Stomach (tissue), 9 donors: ENCODE data around the gene ANO7. TPM values are rescaled to one million over a fixed set of nuclear protein-coding genes. Genes with fewer than 3 reads are reported as not detected.

Experiments used
- DNase-seq, 2 donors: peaks; one replicate each; pipeline versions ENCODE4 v3.0.0 to v3.0.0-alpha.2; 2013 to 2019
- H3K27ac ChIP-seq, 5 donors: fragments of 200-600 bp in 4 of 5; sonication (generic) in 4 of 5; one replicate each; pipeline ENCODE4 v1.5.1; 2013 to 2019; ENCODE audit warnings: mild to moderate bottlenecking in 1 of 5, moderate library complexity in 1 of 5
- H3K27me3 ChIP-seq, 3 donors: fragments of 200-600 bp; sonication (generic); one replicate each; pipeline ENCODE4 v1.5.1; 2017 to 2019; ENCODE audit warnings: mixed run types in 1 of 3
- H3K36me3 ChIP-seq, 4 donors: fragments of 200-600 bp; sonication (generic); 1 replicate in 3 of 4; 2 replicates in 1 of 4; pipeline ENCODE4 v1.5.1; 2016 to 2019
- H3K4me1 ChIP-seq, 4 donors: fragments of 200-600 bp; sonication (generic); one replicate each; pipeline ENCODE4 v1.5.1; 2016 to 2019
- H3K4me3 ChIP-seq, 4 donors: fragments of 200-600 bp; sonication (generic) in 3 of 4; one replicate each; pipeline ENCODE4 v1.5.1; 2016 to 2019; ENCODE audit warnings: mild to moderate bottlenecking in 1 of 4
- H3K9me3 ChIP-seq, 4 donors: fragments of 200-600 bp; sonication (generic); one replicate each; pipeline ENCODE4 v1.5.1; 2016 to 2019
- EP300 ChIP-seq: sonication (generic); formaldehyde crosslinking; IDR thresholded peaks from one replicate; pipeline ENCODE4 v1.6.1; 2017; ENCODE audit warnings: antibody characterized with exemption
- POLR2A ChIP-seq, 4 donors: fragments of 450-650 bp; IDR thresholded peaks; one replicate each; pipeline ENCODE4 v1.6.1; 2016; ENCODE audit warnings: antibody characterized with exemption in 4 of 4, control low read depth in 2 of 4, mild to moderate bottlenecking in 1 of 4, moderate library complexity in 1 of 4
- POLR2AphosphoS5 ChIP-seq, 3 donors: sonication (generic); formaldehyde crosslinking; IDR thresholded peaks; one replicate each; pipeline ENCODE4 v1.6.1; 2016; ENCODE audit warnings: antibody characterized with exemption in 3 of 3
- WGBS, 5 donors: extraction: QIAGEN DNeasy Blood & Tissue Kit in 3 of 5; methylation state at CpG; one replicate each; pipeline versions ENCODE4 v1.1.5 to v1.1.7; 2013 to 2018; 5-methylcytosine and 5-hydroxymethylcytosine counted together
- intact Hi-C: fragments of 100-400 bp; cut with DNase I; formaldehyde crosslinking; loops from one replicate; pipeline ENCODE4 v1.15.1; 2023; ENCODE audit warnings: low total_unique reads
- polyA plus RNA-seq, 3 donors: library from polyadenylated mRNA; stranded (reverse); fragments of 200-250 nt; gene quantifications; one replicate each; pipeline ENCODE4 v1.2.3, GENCODE V29; 2013
- total RNA-seq, 5 donors: library from RNA; depleted of rRNA; stranded (reverse); fragments of >200 nt; gene quantifications; one replicate each; pipeline versions ENCODE4 v1.1.0 to v1.2.3, GENCODE V29; 2014 to 2016
- TF ChIP-seq, protein P1 (sequence below), 7 experiments: fragments of 450-650 bp in 4 of 7; fragments of 200-600 bp in 3 of 7; sonication (generic) in 3 of 7; IDR thresholded peaks; one replicate each; pipeline ENCODE4 v1.5.1; 2016 to 2019; ENCODE audit warnings: antibody characterized with exemption in 7 of 7, control low read depth in 2 of 7, mild to moderate bottlenecking in 1 of 7
- donor health status: healthy with polysubstance abuse.
- donor health status: Bipolar disorder and iron deficiency.
- donor health status: healthy.

Gene ANO7
- total and polyA plus RNA-seq, 8 donors: 0.48 to 138 (median 5.6) TPM

DNA sequence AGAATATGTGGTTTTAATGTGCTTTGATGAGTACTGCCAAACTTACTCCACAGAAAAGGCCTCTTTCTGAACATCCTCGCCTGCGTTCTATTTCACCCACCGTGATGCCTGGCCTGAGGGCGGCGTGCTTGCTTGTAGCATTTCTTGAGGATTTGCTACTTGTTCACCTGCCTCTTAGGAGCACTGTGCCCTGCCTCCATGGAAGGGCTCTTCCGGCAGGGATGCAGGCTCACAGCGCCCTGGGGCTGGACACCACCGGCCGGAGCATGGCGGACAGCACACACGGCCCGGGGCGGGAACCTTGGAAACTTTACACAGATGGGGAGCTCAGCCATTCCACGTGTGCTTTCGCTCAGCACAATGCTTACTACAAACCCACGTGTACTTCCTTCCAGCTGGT is 37.1 kb downstream of the ANO7 start:
- intact Hi-C loops: no loop called here
- Histone ChIP-seq H3K27me3 (no peaks in the 10 kb centered on the region), H3K9me3 (no peaks in the 10 kb centered on the region), H3K4me3 (no peak overlapping the region), H3K4me1 (peaks cover 7 to 20% (median 12%) of the 10 kb centered on the region in 4 donors), H3K36me3 (peaks cover 34 to 58% (median 55%) of the 10 kb centered on the region in 4 donors), H3K27ac (no peak overlapping the region)
- TF ChIP-seq POLR2A (IDR thresholded peaks at IDR 0.05): no peak
- TF ChIP-seq POLR2AphosphoS5 (IDR thresholded peaks at IDR 0.05): no peak
- TF ChIP-seq EP300: no peak
- TF ChIP-seq, protein P1, sequence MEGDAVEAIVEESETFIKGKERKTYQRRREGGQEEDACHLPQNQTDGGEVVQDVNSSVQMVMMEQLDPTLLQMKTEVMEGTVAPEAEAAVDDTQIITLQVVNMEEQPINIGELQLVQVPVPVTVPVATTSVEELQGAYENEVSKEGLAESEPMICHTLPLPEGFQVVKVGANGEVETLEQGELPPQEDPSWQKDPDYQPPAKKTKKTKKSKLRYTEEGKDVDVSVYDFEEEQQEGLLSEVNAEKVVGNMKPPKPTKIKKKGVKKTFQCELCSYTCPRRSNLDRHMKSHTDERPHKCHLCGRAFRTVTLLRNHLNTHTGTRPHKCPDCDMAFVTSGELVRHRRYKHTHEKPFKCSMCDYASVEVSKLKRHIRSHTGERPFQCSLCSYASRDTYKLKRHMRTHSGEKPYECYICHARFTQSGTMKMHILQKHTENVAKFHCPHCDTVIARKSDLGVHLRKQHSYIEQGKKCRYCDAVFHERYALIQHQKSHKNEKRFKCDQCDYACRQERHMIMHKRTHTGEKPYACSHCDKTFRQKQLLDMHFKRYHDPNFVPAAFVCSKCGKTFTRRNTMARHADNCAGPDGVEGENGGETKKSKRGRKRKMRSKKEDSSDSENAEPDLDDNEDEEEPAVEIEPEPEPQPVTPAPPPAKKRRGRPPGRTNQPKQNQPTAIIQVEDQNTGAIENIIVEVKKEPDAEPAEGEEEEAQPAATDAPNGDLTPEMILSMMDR (IDR thresholded peaks at IDR 0.05): no peak
- DNase-seq: no peak
- 83 to 92% (median 87%) methylated on average over 16 of the region's 16 CpGs for WGBS, 5 donors

DNA sequence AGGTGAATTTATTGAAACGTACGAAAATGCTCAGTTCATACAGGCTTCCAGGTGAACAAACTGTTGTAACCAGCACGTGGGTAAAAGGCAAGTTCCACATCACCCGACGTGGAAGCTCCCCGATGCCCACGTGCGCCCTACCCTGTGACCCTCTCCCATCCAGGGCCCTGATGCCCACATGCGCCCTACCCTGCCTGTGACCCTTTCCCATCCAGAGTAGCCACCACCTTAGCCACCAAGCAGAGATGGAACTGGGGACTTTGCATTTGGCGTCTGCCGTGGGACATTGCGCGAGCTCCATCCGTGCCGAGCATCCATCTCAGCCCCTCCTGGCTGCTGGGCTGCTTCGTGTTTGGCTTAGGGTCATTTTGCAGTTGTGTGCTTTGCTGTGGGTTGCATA is 37.5 kb downstream of the ANO7 start:
- DNase-seq: no peak
- intact Hi-C loops: no loop called here
- Histone ChIP-seq H3K4me1 (peaks cover 7 to 20% (median 12%) of the 10 kb centered on the region in 4 donors), H3K9me3 (no peaks in the 10 kb centered on the region), H3K36me3 (peaks cover 38 to 62% (median 59%) of the 10 kb centered on the region in 4 donors), H3K27me3 (no peaks in the 10 kb centered on the region), H3K27ac (no peak overlapping the region), H3K4me3 (no peak overlapping the region)
- TF ChIP-seq POLR2AphosphoS5 (IDR thresholded peaks at IDR 0.05) (no peak), POLR2A (IDR thresholded peaks at IDR 0.05) (no peak), EP300 (no peak)
- TF ChIP-seq, protein P1 (IDR thresholded peaks at IDR 0.05): no peak
- 88 to 94% (median 89%) methylated on average over 16 of the region's 16 CpGs for WGBS, 5 donors

DNA sequence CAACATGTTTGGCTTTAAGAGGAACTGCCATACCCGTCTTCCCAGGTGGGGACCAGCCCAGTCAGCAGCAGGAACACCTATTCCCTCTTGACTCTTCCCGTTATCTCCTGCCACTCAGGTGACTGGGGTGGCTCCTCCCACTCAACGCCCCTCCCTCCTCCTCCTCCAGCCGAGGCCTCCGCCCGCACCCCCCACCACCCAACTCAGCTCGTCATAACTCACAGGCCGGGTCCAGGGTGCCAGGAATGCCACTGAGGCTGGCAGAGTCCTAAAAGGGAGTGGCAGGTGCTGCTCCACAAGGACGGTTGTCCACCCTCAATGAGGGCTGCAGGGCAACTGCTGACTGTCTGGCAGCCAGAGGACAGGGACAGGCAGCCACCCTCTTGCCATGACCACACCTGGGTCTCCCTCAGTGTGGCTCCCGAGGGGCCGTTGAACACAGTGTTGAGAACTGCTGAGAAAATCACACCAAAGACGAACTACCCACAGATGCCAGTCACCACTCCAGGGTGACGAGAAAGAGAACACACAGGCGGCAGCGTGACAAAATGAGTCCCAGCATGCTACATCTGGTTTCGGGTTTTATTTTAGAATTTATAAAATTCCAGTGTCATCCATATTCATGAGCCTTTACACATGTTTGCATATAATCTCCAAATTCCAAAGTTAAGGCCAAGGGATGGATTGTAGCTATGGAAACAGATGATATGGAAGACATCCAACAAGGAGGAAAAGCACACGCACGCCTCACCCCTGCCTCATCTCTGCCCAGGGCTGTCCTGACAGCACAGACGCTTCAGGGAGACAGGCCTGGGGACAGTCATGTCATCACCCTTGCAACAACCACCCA is 38.5 kb downstream of the ANO7 start:
- Histone ChIP-seq H3K4me1 (peaks cover 7 to 20% (median 12%) of the 10 kb centered on the region in 4 donors), H3K4me3 (no peak overlapping the region), H3K36me3 (peaks cover 48 to 72% (median 69%) of the 10 kb centered on the region in 4 donors), H3K27me3 (no peaks in the 10 kb centered on the region), H3K27ac (no peak overlapping the region), H3K9me3 (no peaks in the 10 kb centered on the region)
- DNase-seq: peak in 1 of 2 donors; percentile 46
- TF ChIP-seq POLR2AphosphoS5 (IDR thresholded peaks at IDR 0.05) (no peak), EP300 (no peak), POLR2A (IDR thresholded peaks at IDR 0.05) (no peak)
- TF ChIP-seq, protein P1 (IDR thresholded peaks at IDR 0.05): no peak
- intact Hi-C loops: no loop called here
- 69 to 85% (median 74%) methylated on average over 16 to 19 of the region's 19 CpGs for WGBS, 5 donors

DNA sequence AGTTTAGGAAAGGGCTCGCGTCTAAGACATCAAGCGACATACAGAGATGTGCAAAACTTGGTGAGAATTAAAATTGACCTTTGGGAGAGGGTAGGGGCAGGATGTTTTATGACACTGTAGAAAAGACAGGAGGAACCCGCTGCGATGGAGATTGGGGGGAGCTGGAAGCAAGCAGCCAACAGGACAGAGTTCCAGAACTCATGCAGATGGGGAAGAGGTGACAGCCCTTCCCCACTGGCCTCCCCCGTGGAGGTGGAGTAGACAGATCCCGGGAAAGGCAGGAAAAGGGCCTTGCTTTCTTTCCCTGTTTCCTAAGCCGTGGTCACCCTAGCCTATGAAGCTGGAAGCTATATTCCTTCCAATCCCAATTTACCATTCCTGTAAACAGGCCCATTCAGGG is 39.1 kb downstream of the ANO7 start:
- TF ChIP-seq EP300: no peak
- TF ChIP-seq POLR2AphosphoS5 (IDR thresholded peaks at IDR 0.05): no peak
- TF ChIP-seq, protein P1 (IDR thresholded peaks at IDR 0.05): no peak
- no peak for TF ChIP-seq POLR2A (IDR thresholded peaks at IDR 0.05)
- intact Hi-C loops: no loop called here
- Histone ChIP-seq H3K4me1 (peaks cover 7 to 20% (median 12%) of the 10 kb centered on the region in 4 donors), H3K9me3 (no peaks in the 10 kb centered on the region), H3K36me3 (peaks cover 54 to 78% (median 75%) of the 10 kb centered on the region in 4 donors), H3K4me3 (no peak overlapping the region), H3K27me3 (no peaks in the 10 kb centered on the region), H3K27ac (no peak overlapping the region)
- WGBS, 5 donors: 74 to 90% (median 86%) methylated on average over 8 of the region's 8 CpGs
- DNase-seq: no peak
